Measurements from ENCODE around the gene SAMD3. TPM values are rescaled to one million over a fixed set of nuclear protein-coding genes. Genes with fewer than 3 reads are reported as not detected.

Gene SAMD3
- total RNA-seq, 1 experiment from 2014 or later: 0.39 TPM

DNA sequence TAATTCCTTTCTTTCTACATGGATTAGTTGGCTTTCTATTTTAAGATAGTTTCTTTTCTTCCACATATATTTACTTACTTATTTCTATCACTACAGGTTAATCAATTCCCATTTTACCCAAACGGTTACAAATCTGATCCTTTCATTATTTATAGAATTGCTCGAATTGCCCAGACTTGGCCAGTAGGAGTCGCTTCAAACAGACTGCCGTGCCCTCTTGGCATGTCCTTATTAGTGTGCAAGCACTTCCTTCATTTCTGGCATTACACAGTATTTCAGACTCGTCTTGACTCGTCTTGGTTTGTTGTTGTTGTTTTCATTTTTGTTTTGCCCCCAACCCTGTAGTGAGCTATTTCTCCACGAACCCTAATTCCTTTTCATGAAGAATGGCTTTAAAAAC, 74.6 kb downstream of the SAMD3 start:
- Histone ChIP-seq H3K9me3 (ENCODE audit: control insufficient read depth, low read depth, low read length) (no peaks in the 10 kb centered on the region), H3K27me3 (ENCODE audit: insufficient read depth, low read length) (no peaks in the 10 kb centered on the region), H4K5ac (ENCODE audit: insufficient read length, low read depth, low read length) (no peak overlapping the region), H4K8ac (replicated peaks; ENCODE audit: insufficient read length, low read depth, low read length) (no peak overlapping the region), H3K56ac (ENCODE audit: insufficient read length, low read depth, low read length) (no peak overlapping the region), H3K18ac (ENCODE audit: insufficient read length, low read depth, low read length) (no peak overlapping the region), H2AFZ (ENCODE audit: low read length) (no peak overlapping the region), H3K9ac (ENCODE audit: extremely low read depth, insufficient read length, low read length) (no peak overlapping the region), H2BK20ac (ENCODE audit: low read depth, low read length, poor library complexity, severe bottlenecking) (no peak overlapping the region), H3K4me1 (ENCODE audit: insufficient read depth, low read length) (peaks cover 2% of the 10 kb centered on the region; the same call in 1 of the 2 replicates), H3K23ac (ENCODE audit: insufficient read length, low read depth, low read length) (no peak overlapping the region), H3T11ph (ENCODE audit: low read length) (no peak overlapping the region), H3K79me2 (ENCODE audit: insufficient read depth, low read length) (no peaks in the 10 kb centered on the region), H2BK12ac (ENCODE audit: insufficient read length, low read depth, low read length) (no peak overlapping the region), H3K14ac (ENCODE audit: insufficient read depth, low read length) (no peak overlapping the region), H3K23me2 (ENCODE audit: insufficient read length, low read depth, low read length, poor library complexity, severe bottlenecking) (no peaks in the 10 kb centered on the region), H4K91ac (ENCODE audit: insufficient read length, low read depth, low read length) (no peak overlapping the region), H3K27ac (ENCODE audit: insufficient read length, low read depth, low read length) (no peak overlapping the region), H3K4ac (ENCODE audit: low read depth, low read length) (no peak overlapping the region), H2BK5ac (ENCODE audit: insufficient read length, low read length) (no peak overlapping the region), H4K20me1 (ENCODE audit: control insufficient read depth, insufficient read depth, insufficient read length) (no peaks in the 10 kb centered on the region), H2AK5ac (ENCODE audit: insufficient read length, low read length) (no peak overlapping the region), H3K4me2 (ENCODE audit: insufficient read depth, insufficient read length, low read length) (no peak overlapping the region), H3K79me1 (ENCODE audit: insufficient read depth, low read depth, low read length, poor library complexity, severe bottlenecking) (no peaks in the 10 kb centered on the region), H2BK15ac (ENCODE audit: low read depth, low read length) (no peak overlapping the region), H2BK120ac (ENCODE audit: low read depth, low read length, poor library complexity, severe bottlenecking) (no peak overlapping the region)
- H3K4me3 Mint-ChIP-seq: no peak overlapping the region
- DNase-seq: no peak
- peak overlapping the region in 1 of 3 experiments; percentile 58; a peak in 1 of 7 replicates for H3K27ac Mint-ChIP-seq
- no CpG with 5 or more reads among the region's 7 CpGs for WGBS (ENCODE audit: extremely low coverage, insufficient read length, low lambda C conversion rate)
- TF ChIP-seq, protein P1, sequence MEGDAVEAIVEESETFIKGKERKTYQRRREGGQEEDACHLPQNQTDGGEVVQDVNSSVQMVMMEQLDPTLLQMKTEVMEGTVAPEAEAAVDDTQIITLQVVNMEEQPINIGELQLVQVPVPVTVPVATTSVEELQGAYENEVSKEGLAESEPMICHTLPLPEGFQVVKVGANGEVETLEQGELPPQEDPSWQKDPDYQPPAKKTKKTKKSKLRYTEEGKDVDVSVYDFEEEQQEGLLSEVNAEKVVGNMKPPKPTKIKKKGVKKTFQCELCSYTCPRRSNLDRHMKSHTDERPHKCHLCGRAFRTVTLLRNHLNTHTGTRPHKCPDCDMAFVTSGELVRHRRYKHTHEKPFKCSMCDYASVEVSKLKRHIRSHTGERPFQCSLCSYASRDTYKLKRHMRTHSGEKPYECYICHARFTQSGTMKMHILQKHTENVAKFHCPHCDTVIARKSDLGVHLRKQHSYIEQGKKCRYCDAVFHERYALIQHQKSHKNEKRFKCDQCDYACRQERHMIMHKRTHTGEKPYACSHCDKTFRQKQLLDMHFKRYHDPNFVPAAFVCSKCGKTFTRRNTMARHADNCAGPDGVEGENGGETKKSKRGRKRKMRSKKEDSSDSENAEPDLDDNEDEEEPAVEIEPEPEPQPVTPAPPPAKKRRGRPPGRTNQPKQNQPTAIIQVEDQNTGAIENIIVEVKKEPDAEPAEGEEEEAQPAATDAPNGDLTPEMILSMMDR (conservative IDR thresholded peaks at IDR 0.05): peak; percentile 66
- H3K9me3 Mint-ChIP-seq: no peaks in the 10 kb centered on the region
- H3K27me3 Mint-ChIP-seq (ENCODE audit: low read depth): no peaks in the 10 kb centered on the region
- peaks cover 5% of the 10 kb centered on the region in 2 experiments; a peak in 3 of 4 replicates for H3K4me1 Mint-ChIP-seq
- H3K36me3 Mint-ChIP-seq (ENCODE audit: insufficient read depth in 1 of 3, low read depth in 3 of 3): peaks cover 0 to 2% (median 0%) of the 10 kb centered on the region in 3 experiments; a peak in 1 of 7 replicates
